ENCODE data around the gene INSYN2A.
A peak's percentile ranks its signal among the peaks of the same experiment; 100 is the strongest.

The INSYN2A gene

GRCh38 chr10:127195041-127195506 lies 1.3 kb downstream of the INSYN2A start:
- DNase-seq (ENCODE audit: low spot score): peak; percentile 42

DNA sequence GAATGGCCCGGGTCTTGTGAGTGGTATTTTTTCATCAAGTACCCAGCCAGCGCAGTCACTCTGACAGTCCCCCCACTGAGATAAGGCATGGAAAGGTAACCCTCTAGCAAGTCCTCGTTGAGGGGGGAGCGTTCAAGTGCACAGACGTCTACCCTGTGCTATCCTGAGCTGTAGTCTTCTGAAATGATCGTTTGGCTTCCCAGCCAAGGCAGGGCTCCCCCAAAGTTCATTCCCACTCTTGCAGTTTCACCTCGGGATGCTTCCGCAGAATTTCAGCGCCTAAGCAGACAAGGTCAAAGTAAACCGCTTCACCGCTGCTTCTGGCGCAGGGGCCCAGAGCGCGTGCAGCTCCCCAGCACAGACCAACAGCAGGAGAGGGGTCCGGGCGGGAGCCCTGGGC lies 1.8 kb downstream of the INSYN2A start:
- DNase-seq (ENCODE audit: low spot score): no peak

GRCh38 chr10:127194111-127194510 lies 2.3 kb downstream of the INSYN2A start:
- DNase-seq (ENCODE audit: low spot score): no peak

GRCh38 chr10:127193125-127193524 lies 3.3 kb downstream of the INSYN2A start:
- DNase-seq (ENCODE audit: low spot score): no peak

GRCh38 chr10:127190427-127190826 lies 6.0 kb downstream of the INSYN2A start:
- DNase-seq (ENCODE audit: low spot score): no peak

DNA sequence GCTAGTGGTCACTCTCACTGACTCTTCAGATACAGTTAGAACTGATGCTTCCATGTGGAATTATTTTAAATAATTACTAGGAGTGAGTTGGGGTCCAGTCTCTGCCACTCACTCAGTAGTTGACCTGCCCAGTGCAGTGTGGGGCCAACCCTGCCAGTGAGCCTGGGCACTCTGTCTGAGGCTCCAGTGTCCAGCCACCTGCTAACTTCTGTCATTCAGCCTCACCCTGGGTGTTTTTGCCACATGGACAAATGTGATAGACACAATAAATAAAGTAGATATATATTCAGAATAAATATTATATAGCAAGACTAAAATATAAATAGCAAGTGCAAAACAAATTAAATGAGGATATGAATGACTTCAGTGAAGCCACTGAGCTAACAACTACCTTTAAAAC lies 7.2 kb downstream of the INSYN2A start:
- no peak for DNase-seq (ENCODE audit: low spot score)

DNA sequence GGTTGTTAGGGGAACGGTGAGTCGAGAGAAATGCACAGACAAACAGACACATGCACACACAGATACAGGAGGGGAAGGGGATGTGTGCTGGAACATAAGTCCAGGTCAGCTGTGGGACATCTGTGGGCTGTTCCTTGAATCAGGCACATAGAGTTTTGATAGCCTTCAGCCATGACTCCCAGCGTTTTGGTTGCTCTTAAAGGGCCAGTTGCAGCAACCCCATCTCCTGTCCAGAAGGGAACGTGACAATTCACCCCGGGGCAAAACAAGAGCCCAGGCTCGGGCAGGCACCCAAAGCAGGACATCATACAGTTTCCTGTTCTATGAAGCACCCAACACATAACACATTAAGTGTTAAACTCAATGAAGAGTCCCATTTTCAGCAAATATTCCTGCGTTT lies 9.6 kb downstream of the INSYN2A start:
- DNase-seq (ENCODE audit: low spot score): no peak

- DNase-seq (ENCODE audit: low spot score): no peak
Observed at GRCh38 chr10:127184582-127184981, 11.8 kb downstream of the INSYN2A start.

DNA sequence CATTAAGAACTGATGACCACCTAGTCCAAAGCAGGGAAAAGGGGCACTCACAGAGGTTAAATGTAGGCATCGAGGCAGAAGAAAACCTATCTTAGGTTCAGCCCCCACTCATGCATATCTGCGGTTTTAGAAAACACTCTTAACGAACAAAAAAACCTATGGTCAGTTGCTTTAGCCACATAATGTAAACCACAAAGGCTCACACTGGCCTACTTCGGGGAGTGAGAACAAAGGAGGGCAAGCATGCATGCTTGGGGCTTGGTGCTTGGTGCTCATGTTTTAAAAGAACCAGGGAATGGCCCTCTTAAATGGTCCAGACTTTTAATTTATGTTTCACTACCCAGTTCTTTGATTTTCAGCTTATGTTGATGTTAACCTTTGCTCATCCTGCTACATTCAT lies 14.2 kb downstream of the INSYN2A start:
- DNase-seq (ENCODE audit: low spot score): no peak

DNA sequence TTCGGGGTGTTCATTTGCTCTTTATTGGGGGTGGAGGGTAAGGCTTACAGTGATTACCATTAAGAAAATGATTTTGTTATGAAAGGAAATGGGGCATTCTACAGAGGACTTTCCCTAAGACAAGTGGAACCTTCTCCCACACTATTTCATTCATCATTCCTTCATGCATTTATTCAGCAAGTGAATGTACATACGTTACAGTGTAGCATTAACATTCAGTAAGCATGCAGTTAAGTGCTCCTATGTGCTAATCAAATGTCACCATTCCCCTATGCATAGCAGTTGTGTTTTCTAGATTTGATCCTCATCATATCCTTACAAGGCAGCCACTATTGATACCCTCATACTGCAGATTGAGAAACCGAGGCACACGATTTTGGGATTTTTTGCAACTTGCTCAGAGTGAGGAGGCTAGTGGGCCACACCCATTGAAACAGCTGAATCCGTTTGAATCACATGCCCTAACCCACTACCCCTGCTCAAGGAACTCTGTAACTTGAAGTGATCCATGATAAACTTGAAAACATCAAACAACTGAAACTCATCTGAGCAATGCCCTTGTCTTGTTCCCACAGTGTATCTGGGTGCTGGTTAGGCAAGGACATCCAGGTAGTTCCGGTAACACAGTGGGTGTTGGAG lies 16.7 kb downstream of the INSYN2A start:
- DNase-seq (ENCODE audit: low spot score): no peak

DNA sequence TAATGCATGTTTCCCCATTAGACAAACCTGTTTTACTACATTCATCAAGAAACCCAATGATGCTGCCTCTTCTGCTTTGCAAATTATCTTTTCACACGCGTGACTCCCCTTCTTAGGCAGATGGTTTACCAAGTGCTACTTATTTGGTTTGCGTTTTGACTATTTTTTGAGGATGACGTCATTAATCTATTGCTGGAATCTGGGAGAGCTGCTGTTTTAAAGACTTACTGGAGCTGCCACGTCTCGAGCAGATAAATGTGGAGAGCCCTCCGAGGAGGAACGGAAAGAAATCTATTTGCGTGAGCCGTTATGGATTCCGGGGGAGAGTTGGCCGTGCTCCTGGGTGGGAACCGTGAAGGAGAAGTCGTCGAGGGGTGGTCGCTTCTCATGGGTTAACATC lies 19.7 kb downstream of the INSYN2A start:
- no peak for DNase-seq (ENCODE audit: low spot score)

DNA sequence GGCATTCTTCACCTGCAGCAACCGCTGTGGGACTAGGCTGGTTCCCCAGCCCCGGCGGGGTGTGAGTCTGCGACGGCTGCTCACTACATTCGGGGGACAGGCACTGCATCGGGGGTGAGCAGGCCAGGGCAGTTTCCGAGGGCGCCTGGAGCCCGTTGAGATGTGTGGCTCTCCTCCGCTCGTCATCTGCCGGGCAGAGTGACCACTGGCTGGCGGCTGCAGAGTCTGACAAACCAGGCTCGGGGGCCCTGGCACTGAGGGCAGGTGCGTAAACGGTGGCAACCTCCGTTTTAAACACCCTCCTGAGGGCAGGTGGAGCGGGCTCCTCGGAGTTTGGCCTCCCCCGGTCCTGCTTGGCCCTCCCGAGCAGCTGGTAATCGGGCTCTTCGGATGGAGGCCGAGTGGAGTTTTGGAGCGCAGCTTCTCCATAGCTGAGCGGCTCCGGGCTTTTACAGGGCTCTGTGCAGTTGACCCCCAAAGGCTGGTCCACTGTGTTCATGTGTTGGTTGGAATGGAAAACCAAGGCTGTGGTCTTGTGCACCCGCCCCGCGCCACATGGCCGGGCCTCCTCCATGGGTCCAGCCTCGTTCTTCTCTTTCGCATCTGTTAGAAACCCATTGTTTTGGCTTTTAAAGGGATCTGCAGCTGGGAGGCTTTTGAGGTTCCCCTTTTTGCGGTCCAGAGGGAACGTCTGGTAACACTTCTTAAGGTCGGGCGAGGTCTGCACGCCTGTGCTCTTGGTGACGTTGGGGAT lies 20.9 kb downstream of the INSYN2A start:
- DNase-seq (ENCODE audit: low spot score): no peak

DNA sequence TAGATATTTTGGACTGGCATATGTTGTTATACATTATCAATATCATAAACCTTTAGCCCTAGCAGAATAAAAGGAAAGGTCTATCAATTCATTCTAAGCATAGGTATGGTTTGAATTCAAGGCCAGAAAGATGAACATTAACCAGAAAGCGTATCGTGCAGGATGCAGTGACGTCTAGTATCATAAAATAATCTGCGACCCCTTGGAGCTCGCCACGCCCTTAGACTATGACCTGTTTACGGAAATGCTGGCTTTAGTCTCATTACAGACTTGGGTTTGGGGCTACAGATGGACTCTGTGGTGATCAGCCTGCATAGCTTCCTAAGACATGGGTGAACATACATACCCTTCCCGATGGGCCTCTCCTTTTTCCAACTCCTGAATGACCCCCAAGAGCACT lies 21.5 kb downstream of the INSYN2A start:
- DNase-seq (ENCODE audit: low spot score): no peak

DNA sequence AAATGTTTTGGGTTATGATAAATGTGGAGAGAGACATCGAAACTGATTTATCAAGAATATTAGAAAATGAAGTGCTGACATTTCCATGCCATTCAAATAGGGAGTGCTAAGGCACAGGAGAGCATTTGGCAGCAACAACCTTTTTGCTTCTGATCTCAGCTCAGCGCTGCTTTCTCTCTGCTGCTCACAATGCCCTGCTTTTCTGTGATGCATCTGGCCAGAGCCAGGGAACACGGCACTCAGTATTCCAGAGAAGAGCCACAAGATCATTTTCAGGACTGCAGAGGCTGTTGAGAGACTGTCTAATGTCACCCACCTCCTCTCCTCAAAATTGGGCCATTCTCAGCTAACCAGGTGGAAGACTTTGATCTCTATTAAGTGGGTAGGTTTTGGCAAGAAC lies 28.1 kb downstream of the INSYN2A start:
- no peak for DNase-seq (ENCODE audit: low spot score)

- DNase-seq (ENCODE audit: low spot score): no peak
Observed at GRCh38 chr10:127162841-127163240, 33.5 kb downstream of the INSYN2A start.

DNA sequence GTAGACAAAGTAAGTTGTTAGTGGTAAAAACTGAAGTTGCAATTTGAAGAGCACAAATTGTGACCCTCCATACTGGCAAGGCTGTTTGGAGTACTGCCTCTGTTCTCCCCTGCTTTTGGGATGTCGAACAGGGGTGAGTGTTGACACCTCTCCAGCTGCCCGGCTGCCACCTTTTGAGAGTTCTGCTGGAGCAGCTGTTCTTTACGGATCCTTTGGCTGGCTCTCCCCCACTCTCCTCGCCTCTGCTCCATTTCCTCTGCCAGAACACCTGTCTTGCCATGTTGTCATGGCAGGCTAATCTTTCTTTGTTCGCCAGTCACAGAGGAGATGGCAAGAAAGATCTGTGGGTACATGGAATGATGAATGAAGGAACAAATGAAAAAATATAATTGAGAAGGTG lies 34.9 kb downstream of the INSYN2A start:
- no peak for DNase-seq (ENCODE audit: low spot score)

- no peak for DNase-seq (ENCODE audit: low spot score)
Observed at GRCh38 chr10:127159648-127160245, 36.6 kb downstream of the INSYN2A start.

DNA sequence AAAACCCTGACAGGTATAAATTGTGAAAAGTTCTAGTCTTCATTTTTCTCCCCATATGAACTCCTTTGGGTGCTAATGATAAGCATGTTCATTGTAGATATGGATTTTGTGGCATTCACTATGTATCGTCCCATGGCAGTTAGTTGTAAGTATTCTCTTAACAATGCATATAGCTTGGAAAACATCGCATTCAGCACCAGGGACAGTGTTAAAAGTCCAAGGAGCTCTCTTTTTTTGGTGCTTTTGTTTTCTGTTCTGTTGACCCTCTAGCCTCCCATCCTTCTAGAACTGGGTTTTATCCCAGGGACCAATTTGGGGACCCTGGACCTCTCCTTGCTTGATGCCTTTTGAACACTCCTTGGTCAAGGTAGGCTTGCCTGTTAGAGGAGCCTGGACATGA lies 37.7 kb downstream of the INSYN2A start:
- no peak for DNase-seq (ENCODE audit: low spot score)

GRCh38 chr10:127157506-127158200 lies 38.7 kb downstream of the INSYN2A start:
- peak; percentile 30 for DNase-seq (ENCODE audit: low spot score)

- no peak for DNase-seq (ENCODE audit: low spot score)
Observed at GRCh38 chr10:127157089-127157488, 39.3 kb downstream of the INSYN2A start.

GRCh38 chr10:127154831-127155620 lies 41.4 kb downstream of the INSYN2A start:
- peak; percentile 65 for DNase-seq (ENCODE audit: low spot score)

DNA sequence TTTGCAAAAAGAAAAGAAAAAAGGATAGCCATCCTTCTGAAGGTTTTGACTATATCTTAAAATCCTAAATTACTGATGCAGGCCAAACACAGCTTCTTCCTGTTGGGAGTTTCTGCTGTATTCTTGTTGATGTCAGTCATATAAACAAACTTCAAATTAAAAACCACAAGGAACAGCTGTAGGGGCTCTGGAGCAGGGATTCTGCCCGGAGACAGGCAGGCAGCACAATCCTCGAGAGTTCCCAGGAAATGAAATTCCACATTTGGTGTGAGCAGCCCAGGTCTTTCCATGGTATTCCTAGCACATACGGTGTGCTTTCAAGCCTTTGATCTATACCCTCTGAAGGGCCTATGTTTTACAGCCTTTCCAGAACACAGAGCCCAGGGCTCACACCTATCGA lies 43.2 kb downstream of the INSYN2A start:
- no peak for DNase-seq (ENCODE audit: low spot score)
